Muscle layer of colon (tissue), 2 donors: ENCODE results near the gene CNPY4.

Experiments used
- H3K27ac ChIP-seq: one replicate; pipeline ENCODE4 v1.7.0; 2013; ENCODE audit warnings: low read depth, mild to moderate bottlenecking, low read length, moderate library complexity
- H3K27me3 ChIP-seq, 2 donors: one replicate each; pipeline ENCODE4 v1.7.0; 2013; ENCODE audit warnings: low read length in 2 of 2, mild to moderate bottlenecking in 2 of 2; ENCODE audit not compliant: insufficient read depth in 2 of 2, control insufficient read depth in 1 of 2
- H3K36me3 ChIP-seq: one replicate; pipeline ENCODE4 v1.7.0; 2013; ENCODE audit warnings: mild to moderate bottlenecking, low read length; ENCODE audit not compliant: insufficient read depth
- H3K4me1 ChIP-seq: one replicate; pipeline ENCODE4 v1.7.0; 2013; ENCODE audit warnings: mild to moderate bottlenecking, low read length; ENCODE audit not compliant: insufficient read depth
- H3K4me3 ChIP-seq, 2 donors: one replicate each; pipeline ENCODE4 v1.7.0; 2013; ENCODE audit warnings: low read length in 2 of 2, low read depth in 1 of 2, mild to moderate bottlenecking in 1 of 2, moderate library complexity in 1 of 2
- H3K9ac ChIP-seq: one replicate; pipeline ENCODE4 v1.7.0; 2013; ENCODE audit warnings: low read length
- H3K9me3 ChIP-seq: one replicate; pipeline ENCODE4 v1.7.0; 2013; ENCODE audit warnings: mild to moderate bottlenecking, low read length
- donor health status: abdominal sarcoma.
- donor health status: Adenocarcinoma of cecum.

CNPY4 gene

DNA sequence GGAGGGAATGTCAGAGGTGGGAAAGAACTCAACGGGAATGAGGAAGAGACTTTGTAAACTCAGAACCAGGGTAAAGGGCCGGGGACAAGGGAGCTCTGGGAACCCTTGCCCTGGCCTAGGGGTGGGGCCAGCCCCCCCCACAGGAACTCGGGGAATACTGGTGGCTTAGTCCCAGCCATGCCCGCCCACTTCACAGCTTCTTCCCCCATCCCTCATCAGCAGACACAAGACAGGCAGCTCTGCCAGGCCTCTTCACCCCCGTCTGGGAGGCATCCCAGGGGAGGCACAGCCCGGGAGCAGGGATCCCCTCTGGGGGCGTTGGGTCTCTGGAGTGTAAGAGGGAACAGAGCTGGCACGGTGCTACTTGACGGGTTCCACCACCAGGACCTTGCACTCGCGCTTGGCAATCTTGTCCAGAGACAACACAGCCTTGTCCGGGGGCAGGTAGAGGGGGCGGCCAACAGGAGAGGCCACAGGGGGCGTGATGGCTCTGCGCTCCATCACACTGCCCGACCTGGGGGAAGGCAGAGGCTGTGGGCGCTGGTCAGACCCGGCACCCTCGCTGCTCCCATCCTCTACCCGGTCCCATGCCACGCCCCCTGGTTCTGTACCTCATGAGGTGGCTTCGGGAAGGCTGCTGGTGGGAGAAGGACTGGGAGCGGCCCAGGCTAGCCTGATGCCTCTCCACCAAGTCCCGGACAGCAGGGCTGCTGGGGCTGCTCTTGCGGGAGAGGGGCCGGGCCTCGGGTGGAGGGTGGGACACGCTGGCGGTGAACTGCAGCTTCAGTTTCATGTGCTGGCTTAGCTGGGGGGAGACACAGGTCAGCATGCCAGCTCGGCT lies 35.4 kb downstream of the CNPY4 start:
- peaks cover 16% of the 10 kb centered on the region for H3K4me1 ChIP-seq
- H3K36me3 ChIP-seq: peaks cover 28% of the 10 kb centered on the region
- no peaks in the 10 kb centered on the region for H3K27me3 ChIP-seq
- H3K9ac ChIP-seq: no peak overlapping the region
- no peaks in the 10 kb centered on the region for H3K9me3 ChIP-seq
- no peak overlapping the region for H3K4me3 ChIP-seq
- no peak overlapping the region for H3K27ac ChIP-seq

DNA sequence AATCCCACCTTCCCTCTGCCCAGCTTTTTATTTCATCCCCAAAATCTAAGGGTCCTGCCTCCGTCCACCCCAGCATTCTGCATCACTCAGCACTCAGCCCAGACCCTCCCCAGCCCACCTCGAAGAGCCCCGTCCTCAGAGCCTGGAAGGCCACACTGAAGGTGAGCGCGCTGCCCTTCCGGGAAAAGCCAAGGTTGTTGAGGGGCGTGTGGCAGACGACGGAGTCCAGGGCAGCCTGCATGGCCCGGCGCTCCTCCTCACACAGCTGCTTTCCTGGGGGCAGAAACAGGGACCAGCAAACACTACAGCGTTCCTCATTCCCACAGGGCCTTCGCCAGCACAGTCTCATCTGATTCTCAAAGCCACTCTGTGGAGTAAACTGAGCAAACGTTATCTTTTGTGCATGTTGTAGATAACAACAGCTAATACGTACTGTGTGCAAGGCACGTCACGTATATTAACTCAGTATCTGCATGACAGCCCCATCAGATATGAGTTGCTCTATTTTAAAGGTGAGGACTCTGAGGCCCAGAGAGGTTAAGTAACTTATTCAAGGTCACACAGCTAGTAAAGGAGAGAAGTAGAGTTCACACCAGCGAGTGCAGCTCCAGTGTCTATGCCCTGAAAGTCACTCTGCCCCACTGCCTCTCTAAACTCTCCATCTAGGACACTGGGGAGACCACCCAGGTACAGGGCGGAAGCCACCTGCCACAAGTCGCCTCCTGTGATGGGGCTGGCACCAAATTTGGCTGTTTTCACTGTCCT lies 36.3 kb downstream of the CNPY4 start:
- Histone ChIP-seq H3K36me3 (peaks cover 28% of the 10 kb centered on the region), H3K9me3 (no peaks in the 10 kb centered on the region), H3K4me3 (no peak overlapping the region), H3K9ac (no peak overlapping the region), H3K27ac (no peak overlapping the region), H3K27me3 (no peaks in the 10 kb centered on the region), H3K4me1 (peaks cover 11% of the 10 kb centered on the region)

DNA sequence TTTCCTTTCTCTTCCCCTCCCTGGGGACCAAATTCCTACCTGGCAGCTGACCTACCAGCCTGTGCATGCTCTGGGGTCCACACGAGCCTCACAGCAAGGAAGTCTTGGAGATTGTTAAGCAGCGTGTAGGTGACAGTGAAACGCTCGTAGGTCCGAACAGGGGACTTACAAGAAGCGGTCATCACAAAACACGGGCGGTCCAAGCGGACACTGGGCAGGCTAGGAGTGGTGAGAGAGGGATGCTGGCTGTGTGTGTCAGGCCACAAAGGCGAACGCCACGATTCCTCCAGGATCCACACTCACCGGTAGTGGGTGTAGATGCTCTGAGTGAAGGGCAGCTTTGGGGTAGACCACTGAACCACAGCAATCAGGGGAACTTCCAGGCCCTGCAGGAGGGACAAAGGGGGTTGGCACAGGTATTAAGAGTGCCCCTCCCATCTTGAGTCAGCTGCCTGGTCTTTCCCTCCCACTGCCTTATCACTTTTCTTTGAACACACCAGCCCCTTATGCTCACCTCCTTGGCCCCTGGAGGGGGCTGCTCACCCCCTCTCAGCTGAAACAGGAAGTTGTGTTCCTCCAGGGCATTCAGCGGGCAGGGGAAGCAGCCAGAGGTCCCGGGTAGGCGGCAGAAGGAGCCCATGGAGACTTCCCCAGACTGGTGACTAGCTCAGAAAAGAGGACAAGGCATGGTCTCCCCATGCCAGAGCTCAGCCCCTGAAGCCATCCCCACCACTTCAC lies 37.1 kb downstream of the CNPY4 start:
- H3K4me1 ChIP-seq: peaks cover 11% of the 10 kb centered on the region
- no peak overlapping the region for H3K9ac ChIP-seq
- no peaks in the 10 kb centered on the region for H3K9me3 ChIP-seq
- peaks cover 28% of the 10 kb centered on the region for H3K36me3 ChIP-seq
- H3K27me3 ChIP-seq: no peaks in the 10 kb centered on the region
- H3K4me3 ChIP-seq: no peak overlapping the region
- no peak overlapping the region for H3K27ac ChIP-seq

DNA sequence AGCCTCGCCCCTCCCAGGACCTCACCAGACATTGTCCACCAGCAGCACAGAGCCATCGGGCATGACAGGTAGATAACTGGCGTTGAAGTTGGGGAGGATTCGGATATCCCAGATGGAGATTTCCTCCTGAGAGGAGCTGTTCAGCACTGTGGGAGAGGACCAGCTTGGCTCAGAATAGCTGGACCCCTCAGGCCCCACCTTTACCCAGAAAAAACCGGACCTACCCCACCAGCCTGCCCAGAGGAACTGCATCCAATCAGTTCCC lies 37.6 kb downstream of the CNPY4 start:
- Histone ChIP-seq H3K9me3 (no peaks in the 10 kb centered on the region), H3K27me3 (no peaks in the 10 kb centered on the region), H3K4me1 (peaks cover 11% of the 10 kb centered on the region), H3K27ac (no peak overlapping the region), H3K36me3 (peaks cover 28% of the 10 kb centered on the region), H3K4me3 (no peak overlapping the region), H3K9ac (no peak overlapping the region)

DNA sequence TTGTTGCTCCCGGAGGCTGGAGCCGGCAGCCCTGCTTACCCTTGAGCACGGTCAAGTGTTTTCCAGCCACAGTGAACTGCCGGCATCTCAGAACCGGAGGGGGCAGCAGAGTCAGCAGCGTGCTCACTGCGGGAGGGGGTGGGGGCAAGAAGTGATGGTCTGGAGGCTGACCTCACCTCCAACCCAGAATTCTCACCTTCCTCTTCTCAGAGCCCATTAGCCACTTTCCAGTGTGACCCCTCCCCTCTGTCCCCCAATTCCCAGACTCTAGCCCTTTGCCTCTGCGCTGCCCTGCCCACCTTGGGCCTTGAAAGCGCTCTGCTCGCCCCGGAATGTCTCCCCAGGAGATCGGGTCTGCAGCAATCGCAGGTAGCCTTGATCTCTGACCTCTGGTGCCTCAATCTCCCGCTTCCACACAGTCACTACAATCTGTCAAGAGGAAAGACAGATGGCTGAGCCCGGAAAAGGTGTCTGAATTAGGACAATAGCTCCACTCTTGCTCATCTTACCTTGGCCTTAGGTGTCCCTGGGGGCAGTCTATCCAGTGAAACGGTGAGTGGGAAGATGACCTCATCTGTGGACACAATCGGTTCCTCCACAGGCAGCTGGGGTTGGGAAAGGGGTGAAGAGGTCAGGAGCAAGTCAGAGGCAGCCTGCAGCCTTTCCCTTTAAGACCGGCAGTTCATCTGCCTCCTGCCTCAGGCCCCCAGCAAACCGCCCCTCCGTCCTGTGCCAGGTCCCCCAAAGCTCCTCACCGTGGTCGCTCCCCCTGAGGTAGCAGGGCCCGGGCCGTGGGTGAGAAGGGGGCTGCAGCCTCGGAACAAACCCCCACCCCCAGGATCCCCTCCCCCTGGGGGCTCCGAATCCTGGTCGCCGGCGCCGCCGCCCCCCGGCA lies 38.1 kb downstream of the CNPY4 start:
- H3K9me3 ChIP-seq: no peaks in the 10 kb centered on the region
- H3K4me3 ChIP-seq: peak overlapping the region; percentile 71 to 91
- peaks cover 11% of the 10 kb centered on the region for H3K4me1 ChIP-seq
- H3K27me3 ChIP-seq: no peaks in the 10 kb centered on the region
- peak overlapping the region; percentile 82 for H3K27ac ChIP-seq
- peaks cover 28% of the 10 kb centered on the region for H3K36me3 ChIP-seq
- peak overlapping the region; percentile 56 for H3K9ac ChIP-seq

DNA sequence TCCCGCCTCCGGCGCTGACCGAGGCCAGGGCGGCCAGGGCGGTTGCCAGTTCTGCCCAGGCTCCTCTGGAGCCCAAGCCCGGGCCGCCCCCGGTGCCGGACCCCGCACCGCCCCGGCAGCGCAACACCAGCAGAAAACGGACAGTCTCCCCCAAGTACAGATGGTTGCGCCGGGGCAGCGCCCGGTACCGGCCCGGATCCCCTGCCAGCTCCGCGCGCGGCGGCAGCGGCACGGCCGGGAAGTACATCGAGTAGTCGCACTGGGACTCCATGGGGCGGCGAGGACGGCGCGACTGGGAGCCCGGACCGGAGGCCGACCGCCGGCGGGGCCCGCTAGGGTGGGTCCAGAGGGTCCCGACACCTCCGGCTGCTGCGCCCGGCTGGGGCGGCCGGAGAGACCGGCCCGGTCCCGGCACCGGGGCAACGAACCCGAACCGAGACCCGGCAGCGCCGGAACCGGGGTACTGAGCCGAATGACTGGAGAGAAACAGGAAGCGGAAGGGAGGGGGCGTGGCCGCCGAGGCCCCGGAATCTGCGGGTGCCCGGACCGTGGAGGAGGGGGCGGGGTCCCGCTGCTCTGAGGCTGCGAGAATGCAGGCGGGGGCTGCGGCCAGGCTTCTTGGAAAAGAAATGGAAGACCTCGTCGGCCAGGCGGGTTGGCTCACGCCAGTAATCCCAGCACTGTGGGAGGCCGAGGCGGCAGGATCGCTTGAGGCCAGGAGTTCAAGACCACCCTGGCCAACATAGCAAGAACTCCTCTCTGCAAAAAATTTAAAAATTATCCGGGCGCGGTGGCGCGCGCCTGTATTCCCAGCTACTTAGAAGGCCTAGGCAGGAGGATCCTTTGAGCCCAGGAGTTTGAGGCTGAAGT lies 39.0 kb downstream of the CNPY4 start, which contains the start of gene TRAPPC14:
Gene TRAPPC14, minus strand, starts transcription at position 495 of the 870 bp plus-strand sequence. Its CDS starts 224 bp downstream, at position 271.
- peaks cover 11% of the 10 kb centered on the region for H3K4me1 ChIP-seq

DNA sequence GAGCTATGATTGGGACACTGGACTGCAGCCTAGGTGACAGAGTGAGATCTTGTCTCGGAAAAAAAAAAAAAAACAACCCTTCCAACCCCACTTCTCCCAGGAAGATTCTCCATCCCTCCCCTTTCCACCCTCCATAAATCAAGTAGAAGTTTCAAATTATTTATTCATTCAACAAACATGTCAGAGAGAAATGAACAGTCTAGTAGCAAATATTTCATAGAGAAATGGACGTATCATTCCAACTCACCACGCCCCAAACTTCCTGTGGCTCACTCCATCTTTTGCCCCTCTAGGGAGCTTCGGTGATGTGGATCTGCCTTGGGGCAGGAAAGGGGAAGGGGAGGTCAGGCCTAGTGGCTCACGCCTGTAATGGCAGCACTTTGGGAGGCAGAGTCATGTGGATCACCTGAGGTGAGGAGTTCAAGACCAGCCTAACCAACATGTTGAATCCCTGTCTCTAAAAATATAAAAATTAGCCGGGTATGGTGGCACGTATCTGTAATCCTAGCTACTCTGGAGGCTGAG lies 39.7 kb downstream of the CNPY4 start:
- no peak overlapping the region for H3K9ac ChIP-seq
- H3K27ac ChIP-seq: peak overlapping the region; percentile 82
- peaks cover 11% of the 10 kb centered on the region for H3K4me1 ChIP-seq
- no peaks in the 10 kb centered on the region for H3K27me3 ChIP-seq
- H3K9me3 ChIP-seq: no peaks in the 10 kb centered on the region
- H3K4me3 ChIP-seq: peak overlapping the region; percentile 71 to 91
- H3K36me3 ChIP-seq: peaks cover 17% of the 10 kb centered on the region

More for the DNA sequence above, 39.0 kb downstream of the CNPY4 start, which contains the start of gene TRAPPC14:
- no peaks in the 10 kb centered on the region for H3K9me3 ChIP-seq
- no peaks in the 10 kb centered on the region for H3K27me3 ChIP-seq
- H3K27ac ChIP-seq: peak within 1 kb of the TSS; percentile 82
- H3K4me3 ChIP-seq: peak within 1 kb of the TSS; percentile 71 to 91
- peaks cover 24% of the 10 kb centered on the region for H3K36me3 ChIP-seq
- H3K9ac ChIP-seq: peak within 1 kb of the TSS; percentile 56

DNA sequence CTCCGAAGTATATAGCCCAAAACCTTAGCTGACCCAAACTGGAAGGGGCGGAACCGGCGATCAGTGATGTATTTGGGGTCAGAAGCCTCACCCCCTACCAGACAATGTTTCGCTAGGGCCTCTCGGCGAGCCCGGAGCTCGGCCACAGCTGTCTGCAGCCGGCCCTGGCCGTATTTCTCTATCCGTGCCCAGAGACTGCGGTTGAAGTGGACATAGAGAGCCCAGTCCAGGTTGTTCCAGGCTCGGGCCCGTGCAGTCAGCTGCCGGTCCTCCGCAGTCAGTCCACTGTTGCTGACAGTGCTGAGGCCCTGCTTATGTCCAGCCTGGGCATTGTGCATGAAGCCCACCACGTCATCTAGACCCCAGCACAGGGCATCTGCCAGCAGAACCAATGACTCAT lies 40.6 kb downstream of the CNPY4 start:
- Histone ChIP-seq H3K9ac (no peak overlapping the region), H3K9me3 (no peaks in the 10 kb centered on the region), H3K4me1 (peaks cover 11% of the 10 kb centered on the region)

DNA sequence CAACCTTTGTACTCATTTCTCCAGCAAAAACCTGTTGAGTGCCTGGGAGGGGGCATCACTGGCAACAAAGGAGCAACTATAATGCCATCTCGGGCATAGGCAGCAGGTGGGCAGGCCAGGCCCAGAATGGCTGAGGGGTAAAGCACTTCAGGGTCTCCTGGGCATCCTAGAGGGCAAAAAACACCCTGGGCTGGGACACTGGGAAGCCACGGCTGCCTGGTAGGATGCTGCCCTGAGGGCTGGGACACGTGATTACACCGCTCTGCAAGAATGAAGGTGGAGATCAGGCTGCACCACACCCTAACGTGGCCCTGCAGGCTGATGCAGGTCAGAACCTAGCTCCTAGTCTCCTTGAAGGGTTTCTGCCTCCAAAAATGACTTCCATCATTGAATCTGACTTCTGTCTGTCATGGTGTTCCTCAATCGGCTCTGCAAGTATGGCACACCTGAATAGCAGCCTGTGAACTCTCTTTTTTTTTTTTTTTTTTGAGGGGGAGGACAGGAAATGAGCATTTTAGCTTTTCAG lies 43.6 kb downstream of the CNPY4 start:
- Histone ChIP-seq H3K27me3 (no peaks in the 10 kb centered on the region), H3K27ac (no peak overlapping the region), H3K4me3 (no peak overlapping the region), H3K9me3 (no peaks in the 10 kb centered on the region), H3K4me1 (peaks cover 22% of the 10 kb centered on the region), H3K9ac (no peak overlapping the region), H3K36me3 (no peaks in the 10 kb centered on the region)

More for the DNA sequence above, 40.6 kb downstream of the CNPY4 start:
- Histone ChIP-seq H3K27me3 (no peaks in the 10 kb centered on the region), H3K36me3 (peaks cover 16% of the 10 kb centered on the region), H3K27ac (no peak overlapping the region), H3K4me3 (no peak overlapping the region)

DNA sequence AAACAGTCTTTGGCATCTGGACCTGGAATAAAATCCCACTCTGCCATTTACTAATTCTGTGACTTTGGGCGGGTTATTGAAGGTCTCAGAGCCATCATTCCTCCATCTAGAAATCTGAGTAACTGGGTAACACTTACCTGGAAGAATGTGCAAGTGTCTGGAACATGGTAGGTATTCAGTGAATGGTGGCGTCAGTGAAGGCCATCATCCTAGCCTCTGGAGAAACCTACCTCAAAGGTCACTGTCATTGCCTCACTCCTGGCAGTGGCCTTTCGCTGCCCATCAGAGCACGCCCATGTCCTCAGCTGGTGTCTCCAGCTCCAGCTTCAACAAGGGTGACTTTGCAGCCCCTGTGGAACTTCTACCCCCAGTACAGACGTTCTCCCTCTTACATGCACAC lies 44.4 kb downstream of the CNPY4 start:
- Histone ChIP-seq H3K4me3 (no peak overlapping the region), H3K4me1 (peaks cover 23% of the 10 kb centered on the region), H3K9ac (no peak overlapping the region), H3K9me3 (no peaks in the 10 kb centered on the region), H3K27me3 (no peaks in the 10 kb centered on the region), H3K27ac (no peak overlapping the region), H3K36me3 (no peaks in the 10 kb centered on the region)
